ENCODE measurements around the gene GTF2A1. TPM values are rescaled to one million over a fixed set of nuclear protein-coding genes. Genes with fewer than 3 reads are reported as not detected.

The GTF2A1 gene
- polyA plus RNA-seq, 3 donors, result 7.9 to 15.8 (median 9.2) TPM

DNA sequence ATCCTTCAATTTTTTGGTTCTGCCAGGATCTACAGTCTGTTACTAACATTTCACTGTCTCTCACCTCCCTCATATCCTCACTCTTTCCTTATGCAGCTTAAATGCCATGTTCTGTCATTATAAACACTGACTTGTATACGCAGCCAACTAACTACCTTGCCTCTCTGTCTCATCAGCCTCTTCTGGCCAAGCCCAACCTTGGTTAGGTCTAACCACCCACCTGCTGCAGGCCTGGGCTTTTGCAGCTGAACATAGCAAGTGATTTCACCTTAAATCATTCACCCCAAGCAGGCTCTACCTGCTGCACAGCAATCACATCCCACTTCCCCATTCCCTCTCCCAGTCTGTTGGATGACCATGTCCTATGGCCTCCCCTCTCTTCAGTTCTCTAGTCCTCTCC lies 91.5 kb downstream of the GTF2A1 start:
- Mint-ChIP-seq H3K4me1 (peaks cover 20% of the 10 kb centered on the region), H3K27me3 (ENCODE audit: low read depth in 3 of 3) (peaks cover 0 to 1% (median 0%) of the 10 kb centered on the region in 3 donors), H3K27ac (no peak overlapping the region), H3K4me3 (no peak overlapping the region), H3K36me3 (peaks cover 0 to 7% of the 10 kb centered on the region in 2 donors), H3K9me3 (peaks cover 3 to 17% (median 7%) of the 10 kb centered on the region in 7 donors)
- Histone ChIP-seq H4K20me1 (ENCODE audit: insufficient read depth, low read length) (no peaks in the 10 kb centered on the region), H3K4me1 (ENCODE audit: control insufficient read depth in 1 of 2, insufficient read depth in 2 of 2, low read length in 2 of 2) (peaks cover 17 to 45% of the 10 kb centered on the region in 2 donors), H3K27me3 (ENCODE audit: control insufficient read depth in 2 of 2, insufficient read depth in 2 of 2, low read length in 2 of 2) (no peaks in the 10 kb centered on the region), H3K79me2 (ENCODE audit: insufficient read depth, low read length) (no peaks in the 10 kb centered on the region), H3K4me3 (replicated peaks in 1 of 3; ENCODE audit: low read depth in 2 of 3, low read length in 3 of 3) (no peak overlapping the region), H3K27ac (ENCODE audit: low read depth in 1 of 2, low read length in 2 of 2) (no peak overlapping the region), H3K4me2 (replicated peaks; ENCODE audit: extremely low read depth, low read length, poor library complexity, severe bottlenecking) (no peak overlapping the region), H3K9me3 (replicated peaks in 1 of 2; ENCODE audit: control insufficient read depth in 1 of 2, insufficient read depth in 1 of 2, low read length in 2 of 2) (peaks cover 0 to 6% of the 10 kb centered on the region in 2 donors), H3K36me3 (replicated peaks in 1 of 2; ENCODE audit: control insufficient read depth in 1 of 2, insufficient read depth in 2 of 2, low read length in 2 of 2) (no peaks in the 10 kb centered on the region), H3K9ac (ENCODE audit: insufficient read depth, low read length, poor library complexity, severe bottlenecking) (no peak overlapping the region), H2AFZ (ENCODE audit: insufficient read depth, low read depth, low read length, poor library complexity, severe bottlenecking) (no peak overlapping the region)
- intact Hi-C loops (cut with micrococcal nuclease), result no loop called here
- DNase-seq, result no peak
- 92% methylated on average over 1 of the region's 1 CpG for WGBS (ENCODE audit: insufficient coverage)
- TF ChIP-seq CTCF (IDR thresholded peaks at IDR 0.05), result no peak

- Histone ChIP-seq H3K79me2 (ENCODE audit: insufficient read depth, low read length) (no peaks in the 10 kb centered on the region), H3K4me1 (ENCODE audit: control insufficient read depth in 1 of 2, insufficient read depth in 2 of 2, low read length in 2 of 2) (peaks cover 23 to 60% of the 10 kb centered on the region in 2 donors), H3K9me3 (replicated peaks in 1 of 2; ENCODE audit: control insufficient read depth in 1 of 2, insufficient read depth in 1 of 2, low read length in 2 of 2) (peaks cover 0 to 6% of the 10 kb centered on the region in 2 donors), H3K4me3 (replicated peaks in 1 of 3; ENCODE audit: low read depth in 2 of 3, low read length in 3 of 3) (peak overlapping the region in 1 of 3 experiments; percentile 41), H3K36me3 (replicated peaks in 1 of 2; ENCODE audit: control insufficient read depth in 1 of 2, insufficient read depth in 2 of 2, low read length in 2 of 2) (no peaks in the 10 kb centered on the region), H2AFZ (ENCODE audit: insufficient read depth, low read depth, low read length, poor library complexity, severe bottlenecking) (no peak overlapping the region), H3K9ac (ENCODE audit: insufficient read depth, low read length, poor library complexity, severe bottlenecking) (no peak overlapping the region), H3K27me3 (ENCODE audit: control insufficient read depth in 2 of 2, insufficient read depth in 2 of 2, low read length in 2 of 2) (no peaks in the 10 kb centered on the region), H4K20me1 (ENCODE audit: insufficient read depth, low read length) (no peaks in the 10 kb centered on the region), H3K27ac (ENCODE audit: low read depth in 1 of 2, low read length in 2 of 2) (peak overlapping the region; percentile 20 to 73), H3K4me2 (replicated peaks; ENCODE audit: extremely low read depth, low read length, poor library complexity, severe bottlenecking) (peak overlapping the region; percentile 29)
- peak; percentile 51 to 73 (median 71) for DNase-seq
- intact Hi-C loops (cut with micrococcal nuclease), result no loop called here
- no peak for TF ChIP-seq CTCF (IDR thresholded peaks at IDR 0.05)
- Mint-ChIP-seq H3K27ac (peak overlapping the region; percentile 86 to 97 (median 95)), H3K9me3 (peaks cover 3 to 14% (median 7%) of the 10 kb centered on the region in 7 donors), H3K36me3 (peaks cover 0 to 7% of the 10 kb centered on the region in 2 donors), H3K27me3 (ENCODE audit: low read depth in 3 of 3) (no peaks in the 10 kb centered on the region), H3K4me1 (peaks cover 34% of the 10 kb centered on the region), H3K4me3 (peak overlapping the region; percentile 11 to 50)
- WGBS (ENCODE audit: insufficient coverage), result no CpG with 5 or more reads among the region's 5 CpGs
Observed at GRCh38 chr14:81127785-81128184, 93.0 kb downstream of the GTF2A1 start.

All from CD14-positive monocyte (primary cell).